NOMO-1 (cell line): ENCODE data around the gene FAAP20.
A peak's percentile ranks its signal among the peaks of the same experiment; 100 is the strongest.

Experiments
- DNase-seq, 2 experiments: peaks; one replicate each; lab custom pipeline; 2025; ENCODE audit not compliant: unreplicated experiment in 2 of 2; lab: John Stamatoyannopoulos, UW

Gene FAAP20

DNA sequence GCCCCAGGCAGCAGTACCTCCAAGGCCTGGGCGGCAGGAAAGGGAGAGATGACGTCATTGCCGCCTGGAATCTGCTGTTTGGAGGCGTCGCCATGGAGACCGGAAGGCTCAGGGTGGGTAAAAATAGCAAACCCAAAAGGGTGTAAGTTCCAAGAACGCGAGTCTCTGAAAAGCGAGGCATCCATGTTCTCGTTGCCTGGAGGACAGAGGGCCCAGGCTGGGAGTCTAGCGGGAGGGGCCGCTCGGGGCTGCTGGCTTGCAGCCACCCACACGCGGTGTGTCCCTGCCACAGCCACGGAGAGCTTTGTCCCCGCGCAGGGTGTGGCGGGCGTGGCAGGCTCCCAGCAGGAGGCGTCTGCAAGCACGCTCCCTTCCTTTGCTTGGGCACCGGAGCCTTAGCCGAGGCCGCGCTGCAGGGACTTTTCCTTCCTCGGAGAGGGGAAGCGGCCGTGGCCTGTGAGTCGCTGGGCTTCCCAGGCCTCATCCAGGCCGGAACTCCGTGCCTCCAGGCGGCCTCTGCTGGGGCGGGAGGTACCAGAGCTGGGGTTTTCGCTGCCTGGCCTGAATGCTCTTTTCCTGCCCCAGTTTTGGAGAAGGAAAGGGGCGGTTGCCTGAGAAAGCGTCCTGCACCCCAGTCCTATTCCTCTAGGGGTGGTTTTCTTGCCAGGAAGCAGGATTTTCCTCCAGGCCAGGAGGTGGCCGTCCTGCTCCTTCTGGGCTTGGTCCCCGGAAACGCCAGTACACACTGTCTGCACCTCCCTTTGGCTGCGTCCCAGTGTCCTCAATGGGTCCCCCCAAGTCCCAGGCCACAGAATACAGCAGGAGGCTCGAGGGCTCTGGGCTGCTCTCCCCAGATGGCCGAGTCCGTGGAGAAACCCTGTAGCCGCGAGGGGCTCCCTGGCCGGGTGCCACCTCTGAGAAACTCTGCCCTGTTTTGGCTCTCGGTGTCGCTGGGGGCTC is 18.2 kb upstream of the FAAP20 start:
- DNase-seq = peak; percentile 54 to 61

DNA sequence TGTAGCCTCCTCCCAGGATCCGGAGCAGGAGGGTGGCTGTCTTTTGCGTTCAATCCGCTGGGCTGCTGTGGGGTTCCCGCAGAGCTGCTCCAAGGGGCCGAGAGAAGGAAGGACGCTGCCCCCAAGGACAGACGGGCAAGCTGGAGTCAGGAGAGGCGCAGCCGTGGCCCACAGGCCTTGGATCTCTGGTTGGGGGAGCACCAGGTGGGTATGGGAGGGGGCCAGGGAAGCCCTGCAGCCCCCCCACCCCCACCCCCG is 17.6 kb upstream of the FAAP20 start:
- no peak for DNase-seq

DNA sequence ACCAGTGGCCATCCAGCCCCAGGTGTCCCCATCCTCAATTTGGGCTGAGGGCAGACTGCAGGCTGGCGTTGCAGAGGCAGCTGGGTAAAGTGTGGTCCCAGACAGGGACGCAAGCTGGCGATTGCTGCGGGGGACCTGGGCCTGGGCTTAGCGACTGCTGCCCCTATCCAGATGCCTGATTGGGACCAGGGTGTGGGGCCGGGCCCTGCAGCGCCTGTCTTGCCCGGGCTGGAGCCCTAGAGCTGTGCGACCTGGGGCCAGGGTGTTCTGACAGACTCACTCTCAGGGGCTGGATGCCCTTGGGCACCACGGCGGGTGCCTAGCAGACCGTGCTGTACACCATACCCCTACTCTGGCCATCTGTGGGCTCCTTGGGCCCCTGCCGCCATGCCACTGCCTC is 16.2 kb upstream of the FAAP20 start:
- no peak for DNase-seq

DNA sequence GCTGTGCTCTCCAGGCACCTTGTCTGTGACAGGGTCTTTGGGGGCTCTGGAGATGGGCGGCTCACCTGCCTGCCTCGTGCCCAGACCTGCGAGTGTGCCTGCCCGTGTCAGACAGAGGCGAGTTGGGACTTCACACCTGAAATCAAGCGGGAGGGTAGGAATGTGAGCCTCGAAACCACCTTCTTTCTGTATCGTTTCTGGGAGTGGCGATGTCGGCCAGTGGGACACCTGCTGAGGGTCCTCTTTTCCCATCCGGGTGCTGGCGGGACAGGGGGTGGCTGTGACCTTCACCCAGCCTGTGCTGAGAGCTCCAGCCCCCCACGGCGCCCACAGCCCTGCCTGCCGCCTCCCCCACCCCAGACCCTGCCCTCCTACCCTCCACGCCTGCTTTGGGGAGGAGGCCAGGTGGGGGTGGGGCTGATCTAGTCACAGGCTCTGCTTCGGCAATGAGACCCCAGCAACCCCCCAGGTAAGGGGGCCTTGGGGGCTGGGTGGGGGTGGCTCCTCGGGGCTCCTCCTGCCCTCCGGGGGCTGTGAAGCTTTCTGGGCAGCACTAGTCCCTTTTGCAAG is 15.6 kb upstream of the FAAP20 start:
- no peak for DNase-seq

DNA sequence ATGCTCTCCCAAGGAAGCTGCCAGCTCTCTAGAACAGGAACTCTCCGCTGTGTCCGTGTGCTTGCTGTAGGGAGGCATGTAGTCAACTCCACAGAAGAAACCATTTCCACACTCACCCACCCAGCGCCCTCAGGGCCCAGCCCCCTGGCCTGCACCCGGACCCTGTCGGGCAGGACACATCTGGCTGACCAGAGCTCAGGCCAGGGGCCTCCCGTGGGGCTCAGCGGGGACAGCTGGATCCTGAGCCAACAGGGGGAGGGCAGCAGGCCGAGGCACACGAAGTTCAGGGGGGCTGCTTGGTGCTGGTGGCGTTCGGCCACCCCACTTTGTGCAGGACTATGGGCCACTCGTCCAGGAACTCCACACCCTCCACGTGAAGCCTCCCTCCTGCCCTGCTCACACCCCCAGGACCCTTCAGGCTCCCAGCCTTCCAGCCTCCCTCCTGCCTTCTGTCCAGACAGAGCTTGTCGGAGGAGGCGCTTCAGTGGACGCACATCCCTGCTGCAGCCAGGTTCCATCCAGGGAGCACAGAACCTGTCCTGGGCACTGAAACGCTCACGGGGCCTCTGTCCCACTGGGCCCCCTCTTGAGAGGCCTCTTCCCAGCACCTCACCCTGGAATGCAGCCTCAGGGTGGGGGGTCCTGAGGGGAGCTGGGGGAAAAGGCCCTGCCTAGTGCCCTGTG is 15.0 kb upstream of the FAAP20 start:
- DNase-seq = no peak

DNA sequence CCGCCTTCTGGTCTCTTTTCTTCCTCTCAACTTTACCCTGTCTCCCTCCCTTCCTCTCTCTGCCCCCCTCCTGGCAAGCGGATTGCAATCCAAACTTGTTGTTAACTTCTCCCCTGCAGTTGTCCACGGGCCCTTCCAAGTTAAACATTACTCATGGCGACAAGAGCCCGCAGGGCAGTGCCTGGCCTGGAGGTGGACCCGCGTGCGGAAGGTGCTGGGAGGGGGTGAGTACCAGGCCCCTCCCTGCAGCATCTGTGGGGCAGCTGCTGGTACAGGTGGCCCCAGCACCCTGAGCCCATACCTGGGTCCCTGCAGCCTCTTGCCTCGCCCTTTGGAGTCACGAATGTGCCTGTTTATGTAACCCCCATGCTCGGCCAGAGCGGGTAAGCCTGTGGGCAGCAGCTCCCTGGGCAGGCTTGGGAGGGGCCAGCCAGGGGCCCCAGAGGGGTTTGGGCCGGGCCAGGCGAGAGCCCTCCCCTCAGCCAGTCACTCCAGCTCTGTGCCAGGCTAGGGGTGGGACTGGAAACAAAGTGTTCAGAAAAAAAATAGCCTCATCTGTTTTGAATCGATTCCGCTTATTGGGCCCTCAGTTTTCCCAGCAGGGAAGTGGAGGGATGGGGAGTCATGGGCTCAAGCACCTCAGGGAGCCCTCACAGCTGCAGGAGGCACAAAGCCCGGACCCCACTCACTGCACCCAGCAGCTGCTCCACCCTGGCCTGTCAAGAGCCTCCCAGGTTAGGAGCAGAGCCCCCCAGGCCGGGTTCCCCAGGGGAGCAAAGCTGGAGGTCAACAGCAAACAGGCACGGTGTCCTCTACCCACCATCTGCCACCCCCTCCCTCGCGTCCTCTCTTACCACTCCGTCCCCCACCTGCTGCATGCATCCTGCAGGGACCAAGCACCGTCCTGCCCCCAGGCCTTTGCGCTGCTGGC is 14.0 kb upstream of the FAAP20 start:
- no peak for DNase-seq

DNA sequence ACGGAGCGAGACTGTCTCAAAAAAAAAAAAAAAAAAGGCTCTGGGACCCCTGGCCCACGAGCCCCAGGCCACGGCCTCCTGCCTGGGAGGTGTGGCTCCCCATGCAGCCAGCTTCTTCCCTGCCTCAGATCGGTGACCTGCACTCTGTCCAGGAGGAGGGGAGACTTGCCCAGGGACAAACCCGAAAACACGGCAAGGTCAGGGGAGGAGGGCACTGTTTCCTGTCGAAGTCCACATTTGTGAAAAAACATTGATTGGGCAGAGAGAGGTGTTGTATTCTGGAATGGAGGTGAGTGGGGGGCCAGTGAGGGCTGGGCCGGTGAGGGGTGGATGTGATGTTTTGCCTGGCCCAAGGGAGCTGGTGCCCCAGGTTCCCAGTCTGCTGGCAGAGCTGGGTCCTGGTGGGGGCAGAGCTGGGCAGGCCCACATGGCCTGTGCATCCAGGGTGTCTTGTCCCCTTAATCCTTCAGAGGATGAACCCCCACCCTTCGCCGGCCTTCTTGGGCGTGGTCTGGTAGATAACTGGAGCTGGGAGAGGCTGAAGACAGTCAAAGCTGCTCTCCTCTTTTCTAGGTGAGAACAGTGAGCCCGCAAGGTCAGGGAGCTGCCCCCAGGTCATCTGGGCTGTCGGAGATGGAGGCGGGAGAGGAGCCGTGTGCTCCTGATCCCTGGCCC is 12.4 kb upstream of the FAAP20 start:
- no peak for DNase-seq

DNA sequence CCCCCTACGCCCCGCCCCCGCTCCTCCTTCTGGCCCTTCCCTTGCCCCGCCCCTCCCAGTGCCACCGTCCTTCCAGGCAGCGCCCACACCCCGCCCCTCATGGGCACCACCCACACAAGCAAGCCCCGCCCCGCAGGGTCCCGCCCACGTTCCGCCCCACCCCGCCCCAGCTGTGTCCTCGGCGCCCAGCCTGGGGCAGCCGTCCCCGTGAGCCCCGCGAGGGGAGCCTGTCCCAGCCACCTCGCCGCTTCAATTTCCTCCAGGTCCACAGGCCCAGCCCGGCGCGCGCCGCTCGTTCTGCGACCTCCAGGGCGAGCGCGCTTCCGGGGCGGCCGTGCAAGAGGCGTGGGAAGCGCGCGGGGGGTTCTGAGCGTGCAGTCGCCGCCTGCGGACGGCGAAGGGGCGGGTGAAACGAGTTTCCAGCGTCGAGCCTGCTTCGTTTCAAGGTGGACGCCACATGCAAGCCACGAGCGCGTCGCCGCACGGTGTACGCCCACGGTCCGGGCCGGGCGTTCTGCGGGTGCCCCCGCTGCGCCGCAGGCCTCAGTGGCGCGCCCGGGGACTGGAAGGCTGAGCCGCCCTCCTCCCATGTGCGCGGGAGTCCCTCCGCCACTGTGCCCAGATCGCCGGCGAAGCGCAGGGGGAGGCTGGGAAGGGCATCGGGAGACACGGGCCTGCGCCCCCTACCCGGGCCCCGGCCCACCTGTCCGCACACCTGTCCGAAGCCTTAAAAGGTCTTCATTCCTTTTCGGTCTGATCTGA is 10.8 kb upstream of the FAAP20 start:
- DNase-seq = peak; percentile 76 to 84

DNA sequence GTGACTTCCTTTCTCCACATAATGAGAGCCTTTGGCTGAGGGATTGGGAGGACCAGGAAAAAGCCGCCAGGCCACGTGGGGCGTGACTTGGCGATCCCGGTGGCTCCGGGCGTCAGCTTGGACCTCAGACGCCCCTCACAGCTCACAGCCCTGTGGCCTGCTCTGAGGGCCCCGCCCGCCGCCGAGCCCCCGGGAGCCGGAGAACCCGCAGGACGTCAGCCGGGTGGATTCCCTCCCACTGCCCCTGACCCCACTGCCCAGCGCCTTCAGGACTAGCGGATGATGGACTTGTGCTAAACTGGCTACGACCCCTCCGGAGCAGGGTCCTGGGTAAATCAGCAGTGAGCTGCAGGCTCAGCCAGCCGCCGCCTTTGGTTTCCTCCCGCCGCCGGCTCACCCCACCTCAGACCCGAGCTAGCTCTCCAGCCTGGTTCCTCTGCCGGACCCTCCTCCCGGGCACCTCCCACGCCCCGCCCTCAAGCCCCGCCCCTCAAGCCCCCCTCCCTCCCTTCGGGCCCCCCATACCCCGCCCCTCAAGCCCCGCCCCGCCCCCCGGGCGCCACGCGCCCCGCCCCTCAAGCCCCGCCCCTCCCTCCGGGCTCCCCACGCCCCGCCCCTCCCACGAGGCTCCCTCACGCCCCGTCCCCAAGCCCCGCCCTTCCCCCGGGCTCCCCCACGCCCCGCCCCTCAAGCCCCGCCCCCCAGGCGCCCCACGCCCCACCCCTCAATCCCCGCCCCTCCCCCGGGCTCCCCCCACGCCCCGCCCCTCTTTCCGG is 10.0 kb upstream of the FAAP20 start:
- DNase-seq = peak; percentile 59 to 86

DNA sequence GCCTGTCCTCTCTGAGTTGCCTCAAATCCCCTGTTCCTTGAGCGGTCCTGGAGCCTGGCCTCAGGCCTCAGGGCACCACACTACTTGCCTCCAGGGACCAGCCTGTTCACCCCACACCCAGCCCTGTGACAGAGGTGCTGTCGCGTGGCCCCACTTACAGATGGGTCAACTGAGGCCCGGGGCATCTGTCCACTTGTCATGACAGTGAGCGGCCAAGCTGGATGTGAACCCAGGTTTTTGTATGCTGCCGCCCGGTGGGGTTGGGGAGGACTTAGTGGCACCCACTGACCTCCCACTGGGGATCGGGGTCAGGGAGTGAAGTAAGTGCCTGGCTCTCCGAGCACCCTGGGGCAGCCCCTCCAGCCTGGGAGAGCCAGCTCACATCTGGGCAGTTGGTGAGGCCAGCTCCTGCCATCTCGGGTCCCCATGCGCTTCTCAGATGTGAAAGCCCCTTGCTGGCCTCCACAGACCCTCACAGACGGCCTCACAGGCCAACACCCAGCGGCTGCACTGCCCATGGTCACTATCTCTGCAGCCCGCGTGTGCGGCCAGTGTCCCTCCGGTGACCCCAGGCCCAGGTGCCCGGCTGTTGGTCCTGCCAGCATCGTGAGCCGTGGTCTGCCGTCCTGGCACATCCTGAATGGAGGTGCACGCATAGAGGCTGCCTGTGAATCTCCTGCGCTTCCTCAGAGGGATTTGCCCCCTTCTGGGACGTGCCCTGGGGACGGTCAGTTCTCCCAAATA is 9.3 kb upstream of the FAAP20 start:
- DNase-seq = no peak

DNA sequence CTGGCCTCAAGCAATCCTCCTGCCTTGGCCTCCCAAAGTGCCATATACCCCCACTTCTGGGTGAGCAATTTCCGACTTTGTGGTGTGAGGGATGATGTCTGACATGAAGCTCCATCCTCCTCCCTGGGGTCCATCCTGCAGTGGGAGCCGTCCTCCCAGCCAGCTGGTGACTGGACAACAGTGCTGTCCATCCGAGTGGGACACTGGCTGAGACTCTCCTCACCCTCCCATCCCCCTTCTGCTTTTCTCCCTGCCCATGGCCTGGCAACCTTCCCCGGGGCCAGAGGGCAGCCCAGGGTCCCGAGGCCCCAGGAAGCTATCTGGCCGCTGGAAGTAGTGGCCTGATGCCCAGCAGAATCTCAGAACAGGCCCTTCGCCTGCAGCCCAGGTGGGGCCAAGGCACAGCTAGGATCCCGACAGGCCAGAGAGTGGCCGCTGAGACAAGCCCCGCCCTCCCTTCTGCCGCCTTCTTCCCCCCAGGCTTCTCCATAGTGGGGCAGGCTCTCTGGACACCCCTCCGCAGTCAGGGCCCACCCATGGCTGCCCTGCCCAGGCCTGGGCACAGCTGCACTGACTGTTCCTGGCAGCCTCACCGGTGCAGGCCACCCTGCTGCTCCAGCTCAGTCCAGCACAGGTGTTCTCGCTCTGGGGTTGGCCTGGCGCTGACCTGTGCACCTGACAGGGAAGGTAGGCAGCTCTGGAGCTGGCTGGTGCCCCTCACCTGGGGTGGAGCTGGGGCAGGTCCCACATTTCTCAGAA is 8.4 kb upstream of the FAAP20 start:
- no peak for DNase-seq

DNA sequence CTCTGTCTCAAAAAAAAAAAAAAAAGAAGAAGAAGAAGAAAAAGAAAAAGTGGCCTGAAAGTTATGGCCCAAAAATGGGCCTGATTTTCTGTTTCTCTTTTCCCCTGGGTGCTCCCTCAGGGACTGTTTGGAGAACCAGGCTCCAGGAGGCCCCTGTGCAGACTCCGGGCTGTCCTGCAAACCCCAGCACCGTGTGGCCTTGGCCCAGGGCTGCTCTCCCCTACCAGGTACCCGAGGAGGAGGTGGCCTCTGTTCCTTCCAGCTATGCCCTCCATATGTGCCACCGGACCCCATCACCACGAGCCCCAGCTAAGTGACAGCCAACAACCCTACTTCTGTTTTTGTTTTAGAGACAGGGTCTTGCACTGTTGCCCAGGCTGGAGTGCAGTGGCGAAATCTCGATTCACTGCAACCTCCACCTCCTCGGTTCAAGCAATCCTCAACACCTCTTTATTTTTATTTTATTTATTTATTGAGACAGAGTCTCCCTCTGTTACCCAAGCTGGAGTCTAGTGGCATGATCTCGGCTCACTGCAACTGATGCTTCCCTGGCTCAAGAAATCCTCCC is 7.5 kb upstream of the FAAP20 start:
- no peak for DNase-seq

DNA sequence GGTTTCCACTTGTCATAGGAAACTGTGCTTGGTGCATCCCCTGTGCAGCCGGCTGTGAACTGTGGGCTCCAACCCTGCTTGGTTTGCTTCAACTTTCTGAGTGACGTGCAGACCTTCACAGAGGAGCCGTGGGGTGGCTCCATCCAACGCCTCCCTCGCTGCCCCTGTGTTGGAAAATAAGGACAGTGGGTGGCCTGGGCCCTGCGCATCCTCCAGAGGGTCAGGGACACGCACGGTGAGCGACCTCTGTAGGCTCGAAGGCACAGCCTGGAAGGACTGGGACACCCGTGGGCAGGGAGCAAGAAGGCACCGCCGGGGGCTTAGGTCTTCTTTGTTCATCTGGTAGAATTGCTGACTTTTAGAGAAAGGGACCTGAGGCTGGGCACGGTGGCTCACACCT is 6.5 kb upstream of the FAAP20 start:
- DNase-seq = no peak

DNA sequence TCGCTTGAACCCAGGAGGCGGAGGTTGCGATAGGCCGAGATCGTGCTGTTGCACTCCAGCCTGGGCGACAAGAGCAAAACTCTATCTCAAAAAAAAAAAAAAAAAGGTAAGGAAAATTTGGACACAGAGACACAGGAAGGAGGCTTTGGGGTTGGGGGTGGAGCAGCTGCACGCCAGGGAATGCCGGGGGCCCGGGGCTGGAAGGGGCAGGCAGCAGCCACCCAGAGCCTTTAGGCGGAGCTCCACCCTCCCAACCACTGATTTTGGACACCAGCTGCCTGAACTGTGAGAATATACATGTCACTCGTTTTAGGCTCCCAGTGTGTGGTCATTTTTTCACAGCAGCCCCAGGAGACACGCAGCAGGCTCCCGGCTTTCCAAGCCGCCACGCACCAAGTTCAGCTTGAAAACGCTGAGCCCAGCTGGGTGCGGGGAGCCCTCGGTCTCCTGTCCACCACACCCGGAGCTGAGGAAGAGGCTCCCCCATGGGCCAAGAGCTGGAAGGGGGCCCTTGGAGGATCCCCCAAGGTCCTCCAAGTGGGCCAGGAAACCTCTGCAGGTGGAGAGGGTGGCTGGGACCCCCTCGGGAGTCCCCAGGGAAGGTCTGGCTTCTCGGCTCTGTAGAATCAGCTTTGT is 5.9 kb upstream of the FAAP20 start:
- no peak for DNase-seq

DNA sequence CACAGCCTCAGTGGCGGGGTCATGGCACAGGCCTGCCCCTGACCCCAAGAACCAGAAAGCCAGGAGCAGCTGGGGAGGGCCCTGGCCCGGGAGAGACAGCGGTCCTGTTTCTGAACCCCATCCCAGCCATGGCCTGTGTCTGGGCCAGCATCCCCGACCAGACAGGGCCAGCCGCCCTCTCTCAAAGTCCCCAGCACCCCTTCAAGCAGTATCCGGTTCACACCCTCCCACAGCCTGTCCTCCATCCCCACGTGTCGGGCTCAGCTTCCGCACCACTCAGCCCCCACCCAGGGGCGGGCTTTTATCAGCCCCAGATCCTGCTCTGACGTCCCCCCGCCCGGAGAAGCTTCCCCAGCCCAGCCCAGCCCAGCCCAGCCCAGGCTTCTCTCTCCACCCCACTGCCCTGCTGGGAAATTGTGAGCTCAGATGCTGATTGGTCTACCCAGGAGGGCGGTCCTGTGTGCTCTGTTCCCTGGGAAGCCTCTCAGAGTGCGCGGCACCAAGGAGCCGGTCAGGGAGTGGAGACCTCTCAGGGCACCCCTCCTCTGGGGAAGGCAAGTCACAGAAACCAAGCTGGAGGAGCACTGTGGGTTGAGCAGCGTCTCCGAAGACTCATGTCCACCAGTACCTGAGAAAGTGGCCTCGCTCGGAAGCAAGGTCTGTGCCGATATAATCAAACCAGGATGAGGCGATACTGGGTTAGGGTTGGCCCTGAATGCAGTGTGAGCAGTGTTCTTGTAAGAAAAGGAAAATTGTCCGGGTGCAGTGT is 4.7 kb upstream of the FAAP20 start:
- peak; percentile 61 to 79 for DNase-seq

DNA sequence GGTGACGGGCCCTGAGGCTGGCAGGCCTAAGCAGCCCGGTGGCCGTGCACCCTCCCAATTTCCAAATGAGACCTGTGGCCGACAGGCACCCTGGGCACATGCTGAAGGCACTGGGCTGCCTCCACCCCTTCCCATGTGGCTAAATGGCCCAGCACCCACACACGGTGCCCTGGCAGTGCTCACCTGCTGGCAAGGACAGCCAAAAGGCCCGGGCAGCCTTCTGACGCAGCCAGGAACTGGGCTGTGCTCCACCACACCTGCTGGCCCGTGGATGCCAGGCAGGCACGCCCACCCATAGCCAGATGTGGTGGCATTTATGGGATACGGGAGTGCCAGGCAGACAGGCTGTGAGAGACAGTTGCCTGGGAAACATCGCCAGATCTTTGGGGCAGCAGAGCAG is 4.0 kb upstream of the FAAP20 start:
- DNase-seq = no peak
